T-helper 2 cell (primary cell): ENCODE measurements around the gene ZNF263.
A peak's percentile ranks its signal among the peaks of the same experiment; 100 is the strongest.
"Not testable (repeated sequence)": the region's sequence is repeated elsewhere in the genome, so short reads cannot be mapped to it uniquely, and the experiment has no call there.

Experiments
- DNase-seq, 5 experiments: peaks; one replicate each; pipeline versions ENCODE4 v3.0.0 to v3.0.0-alpha.2; 2012 to 2022

The ZNF263 gene

DNA sequence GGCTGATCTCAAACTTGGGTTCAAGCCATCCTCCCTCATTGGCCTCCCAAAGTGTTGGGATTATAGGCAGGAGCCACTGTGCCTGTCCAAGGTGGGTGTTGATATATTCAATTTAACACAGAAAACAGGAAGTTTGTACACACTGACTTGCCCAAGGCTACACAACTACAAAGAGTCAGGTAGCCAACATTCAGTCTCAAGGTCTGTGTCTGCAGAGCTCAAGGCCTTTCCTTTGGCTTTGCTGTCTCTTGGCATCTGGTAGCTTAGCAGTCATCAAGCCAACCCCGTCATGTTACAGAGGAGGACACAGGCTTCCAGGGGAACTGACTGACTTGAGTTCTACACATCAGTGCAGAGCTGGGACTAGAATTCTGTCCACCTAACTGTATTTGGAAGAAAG, 15.0 kb upstream of the ZNF263 start:
- DNase-seq: no peak

DNA sequence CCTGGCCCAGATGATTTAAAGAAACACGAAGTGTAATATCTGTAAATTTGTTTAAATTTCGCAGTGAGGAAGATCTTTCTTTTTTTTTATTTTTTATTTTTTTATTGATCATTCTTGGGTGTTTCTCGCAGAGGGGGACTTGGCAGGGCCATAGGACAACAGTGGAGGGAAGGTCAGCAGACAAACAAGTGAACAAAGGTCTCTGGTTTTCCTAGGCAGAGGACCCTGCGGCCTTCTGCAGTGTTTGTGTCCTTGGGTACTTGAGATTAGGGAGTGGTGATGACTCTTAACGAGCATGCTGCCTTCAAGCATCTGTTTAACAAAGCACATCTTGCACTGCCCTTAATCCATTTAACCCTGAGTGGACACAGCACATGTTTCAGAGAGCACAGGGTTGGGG, 12.6 kb upstream of the ZNF263 start:
- DNase-seq: not testable (repeated sequence)

DNA sequence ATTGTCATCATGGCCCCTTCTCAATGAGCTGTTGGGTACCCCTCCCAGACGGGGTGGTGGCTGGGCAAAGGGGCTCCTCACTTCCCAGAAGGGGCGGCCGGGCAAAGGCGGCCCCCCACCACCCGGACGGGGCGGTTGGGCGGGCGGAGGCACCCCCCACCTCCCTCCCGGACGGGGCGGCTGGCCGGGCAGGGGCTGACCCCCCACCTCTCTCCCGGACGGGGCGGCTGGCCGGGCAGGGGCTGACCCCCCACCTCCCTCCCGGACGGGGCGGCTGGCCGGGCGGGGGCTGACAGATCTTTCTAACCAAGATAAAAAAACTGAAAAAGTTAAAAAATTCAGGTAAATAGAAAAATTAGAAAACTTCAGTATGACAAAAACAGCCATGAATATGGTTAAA, 12.0 kb upstream of the ZNF263 start:
- DNase-seq: not testable (repeated sequence)

DNA sequence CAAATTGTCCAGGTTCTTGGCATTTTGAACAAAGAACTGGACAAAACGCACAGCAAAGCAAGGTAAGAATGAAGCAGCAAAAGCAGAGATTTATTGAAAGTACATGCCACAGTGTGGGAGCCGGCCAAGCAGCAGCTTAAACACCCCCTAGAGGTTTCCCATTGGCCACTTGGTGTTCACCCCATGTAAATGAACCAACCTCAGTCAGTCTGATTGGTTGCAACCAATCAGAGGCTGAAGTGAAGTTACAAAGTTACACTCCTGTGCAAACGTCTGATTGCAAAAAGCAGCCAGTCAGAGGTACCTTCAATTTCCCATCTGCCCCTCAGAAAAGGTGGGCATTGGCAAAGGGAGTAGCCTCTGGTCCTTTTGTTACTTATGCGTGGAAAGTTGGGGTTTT, 8.8 kb upstream of the ZNF263 start:
- no peak for DNase-seq

DNA sequence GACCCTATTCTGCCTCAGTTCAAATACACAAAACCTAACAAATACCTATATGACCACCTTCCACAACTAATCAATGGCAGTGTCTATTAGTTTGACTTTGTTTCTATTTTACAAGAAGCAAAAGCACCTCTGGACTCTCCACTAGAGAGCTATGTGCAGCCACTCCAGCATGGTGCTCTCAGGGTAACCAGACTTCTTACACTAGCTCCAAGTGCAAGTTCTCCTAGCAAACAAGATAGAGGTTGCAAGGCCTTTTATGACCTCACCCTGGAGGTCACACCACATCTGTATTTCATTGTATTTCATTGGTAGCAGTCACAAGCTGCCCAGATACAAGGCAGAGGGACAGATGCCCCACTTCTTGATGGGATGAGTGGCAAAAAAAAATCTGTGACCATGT, 8.3 kb upstream of the ZNF263 start:
- no peak for DNase-seq

DNA sequence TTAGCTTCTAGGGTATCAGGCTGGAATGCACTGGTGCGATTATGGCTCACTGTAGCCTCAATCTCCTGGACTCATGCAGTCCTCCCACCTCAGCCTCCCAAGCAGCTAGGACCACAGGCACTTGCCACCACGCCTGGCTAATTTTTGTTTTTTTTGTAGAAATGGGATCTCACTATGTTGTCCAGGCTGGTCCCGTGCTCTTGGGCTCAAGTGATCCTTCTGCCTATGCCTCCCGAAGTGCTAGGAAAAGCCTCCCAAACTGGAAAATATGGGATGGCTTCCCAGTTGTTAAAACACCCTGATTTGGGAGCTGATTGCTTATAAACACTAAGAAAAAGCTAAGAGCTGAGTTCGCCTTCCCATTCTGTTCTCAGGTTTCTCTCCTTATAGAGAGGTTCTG, 6.6 kb upstream of the ZNF263 start:
- no peak for DNase-seq

DNA sequence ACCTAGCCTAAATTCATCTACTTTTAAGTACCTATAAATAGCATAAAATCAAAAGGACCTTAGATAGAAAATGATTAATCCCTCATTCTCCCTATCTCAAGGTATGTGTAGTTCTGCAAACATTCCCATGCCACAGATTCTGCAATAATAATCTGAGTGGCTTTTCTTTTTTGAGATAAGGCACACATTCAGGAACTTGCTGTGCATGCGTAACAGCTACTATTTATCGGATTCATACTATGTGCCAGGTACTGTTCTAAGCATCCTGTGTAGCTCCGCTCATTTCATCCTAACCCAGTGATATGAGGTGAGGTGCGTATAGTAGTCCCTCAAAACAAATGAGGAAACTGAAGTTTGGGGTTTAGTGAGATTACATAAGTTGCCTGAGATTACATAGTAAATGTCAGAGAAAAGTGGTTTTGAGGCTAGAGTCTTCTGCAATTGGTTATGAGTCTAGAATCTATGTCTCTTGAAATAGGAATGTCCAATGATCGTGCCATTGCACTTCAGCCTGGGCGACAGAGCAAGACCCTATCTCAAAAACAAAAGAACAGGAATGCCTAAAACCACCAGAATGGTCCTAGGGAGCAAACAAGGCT, 2.0 kb upstream of the ZNF263 start:
- DNase-seq: no peak

DNA sequence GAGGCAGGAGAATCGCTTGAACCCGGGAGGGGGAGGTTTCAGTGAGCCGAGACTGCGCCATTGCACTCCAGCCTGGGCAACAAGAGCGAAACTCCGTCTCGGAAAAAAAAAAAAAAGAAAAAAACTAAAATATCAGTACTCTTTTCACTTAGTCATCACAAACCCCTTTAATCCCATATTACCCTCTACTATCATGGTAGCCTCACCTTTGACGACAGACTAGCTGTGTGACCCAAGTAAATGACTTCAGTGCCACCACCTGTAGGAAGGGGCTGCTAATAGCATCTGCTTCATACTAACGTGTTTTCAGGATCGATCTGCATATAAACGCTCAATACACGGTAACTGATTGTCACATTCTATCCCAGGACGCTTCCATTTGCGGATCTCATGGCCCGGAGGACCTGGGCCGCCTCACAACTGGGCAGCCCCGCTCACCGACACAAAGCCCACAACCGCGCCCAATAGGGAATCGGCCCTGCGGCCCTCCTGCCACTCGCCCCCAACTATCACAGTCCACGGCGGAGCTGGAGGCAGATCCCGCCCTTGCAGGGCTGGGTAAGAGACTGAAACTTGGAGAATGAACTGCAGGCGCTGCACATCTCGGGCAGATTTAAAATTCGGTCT, 1.1 kb upstream of the ZNF263 start:
- DNase-seq: no peak

DNA sequence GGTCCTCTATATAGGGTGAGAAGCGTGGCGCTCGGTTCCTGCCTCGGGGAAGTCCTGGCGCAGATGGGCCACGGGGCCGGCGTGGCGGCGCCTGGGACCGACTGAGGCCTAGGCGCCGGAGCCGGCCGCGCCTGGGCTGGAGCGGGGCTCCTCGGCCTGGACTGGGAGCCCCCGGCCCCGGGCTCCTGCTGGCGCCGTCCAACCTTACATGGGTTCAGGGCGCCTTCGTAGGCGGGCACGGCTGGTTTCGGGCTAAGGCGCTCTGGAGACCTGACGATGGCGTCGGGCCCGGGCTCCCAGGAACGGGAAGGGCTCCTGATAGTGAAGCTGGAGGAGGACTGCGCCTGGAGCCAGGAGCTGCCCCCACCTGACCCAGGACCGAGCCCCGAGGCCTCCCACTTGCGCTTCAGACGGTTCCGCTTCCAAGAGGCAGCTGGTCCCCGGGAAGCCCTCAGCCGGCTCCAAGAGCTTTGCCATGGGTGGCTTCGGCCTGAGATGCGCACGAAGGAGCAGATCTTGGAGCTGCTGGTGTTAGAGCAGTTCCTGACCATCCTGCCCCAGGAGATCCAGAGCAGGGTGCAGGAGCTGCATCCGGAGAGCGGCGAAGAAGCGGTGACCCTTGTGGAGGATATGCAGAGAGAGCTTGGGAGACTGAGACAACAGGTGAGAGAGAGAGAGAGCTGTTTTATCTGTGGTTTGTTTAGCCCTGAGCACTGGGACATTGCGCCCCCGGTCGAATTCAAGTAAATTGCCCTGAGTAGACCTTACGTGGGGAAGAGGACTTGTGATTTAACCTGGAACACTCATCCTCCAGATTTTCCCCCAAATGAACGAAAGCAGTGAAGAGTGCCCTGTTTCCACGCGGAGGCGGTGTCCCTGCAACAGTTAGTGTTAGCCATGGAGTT, 504 bp downstream of the ZNF263 start:
- no peak for DNase-seq

DNA sequence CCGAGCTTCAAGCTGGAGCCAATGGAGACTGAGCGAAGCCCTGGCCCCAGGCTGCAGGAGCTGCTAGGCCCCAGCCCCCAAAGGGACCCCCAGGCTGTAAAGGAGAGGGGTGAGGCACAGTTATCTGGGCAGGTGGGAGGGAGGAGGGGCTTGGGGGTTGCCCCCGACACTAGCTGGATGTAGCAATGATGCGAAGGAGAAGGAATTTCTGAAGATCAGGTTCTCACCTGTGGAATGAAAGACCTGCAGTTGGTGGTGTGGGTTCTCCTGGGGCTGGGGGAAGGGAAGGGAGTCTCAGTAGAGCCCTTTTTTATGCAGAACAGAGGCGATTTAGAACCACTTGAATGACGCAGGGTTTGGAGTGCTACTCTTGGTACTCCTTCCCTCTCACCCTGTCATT, 1.8 kb downstream of the ZNF263 start:
- no peak for DNase-seq

DNA sequence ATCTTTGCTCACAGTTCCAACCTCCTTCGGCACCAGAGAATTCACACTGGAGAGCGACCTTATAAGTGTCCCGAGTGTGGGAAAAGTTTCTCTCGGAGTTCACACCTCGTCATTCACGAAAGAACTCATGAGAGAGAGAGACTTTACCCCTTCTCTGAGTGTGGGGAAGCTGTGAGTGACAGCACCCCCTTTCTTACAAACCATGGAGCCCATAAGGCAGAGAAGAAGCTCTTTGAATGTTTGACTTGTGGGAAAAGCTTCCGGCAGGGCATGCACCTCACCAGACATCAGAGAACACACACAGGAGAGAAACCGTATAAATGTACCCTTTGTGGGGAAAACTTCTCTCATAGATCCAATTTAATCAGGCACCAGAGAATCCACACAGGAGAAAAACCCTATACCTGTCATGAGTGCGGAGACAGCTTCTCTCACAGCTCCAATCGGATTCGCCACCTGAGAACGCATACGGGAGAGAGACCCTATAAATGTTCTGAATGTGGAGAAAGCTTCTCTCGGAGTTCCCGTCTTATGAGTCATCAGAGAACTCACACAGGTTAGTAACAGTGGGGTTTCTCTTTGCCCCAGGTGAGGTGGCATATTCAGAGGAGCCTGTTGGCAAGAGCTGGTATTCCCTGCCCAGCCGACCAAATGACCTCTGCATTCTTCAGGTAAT, 6.8 kb downstream of the ZNF263 start:
- no peak for DNase-seq

DNA sequence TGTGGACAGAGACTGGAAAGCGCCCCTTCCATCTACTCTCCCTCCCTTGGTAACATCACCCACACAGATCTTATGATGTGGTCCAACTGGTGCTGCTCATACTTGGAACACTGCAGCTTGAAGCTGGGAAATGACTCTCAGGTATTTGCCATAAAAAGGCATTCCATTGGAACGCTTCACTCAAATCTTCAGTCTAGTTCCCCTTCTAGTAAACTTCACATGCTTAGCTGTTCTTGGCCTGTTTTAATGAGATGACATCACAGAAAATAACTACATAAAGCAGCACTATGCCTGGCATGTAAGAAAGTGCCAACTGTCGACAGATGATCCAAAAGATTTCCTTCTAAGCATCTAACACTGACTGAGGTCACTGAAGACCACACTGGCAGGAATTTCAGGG, 9.3 kb downstream of the ZNF263 start:
- DNase-seq: no peak

DNA sequence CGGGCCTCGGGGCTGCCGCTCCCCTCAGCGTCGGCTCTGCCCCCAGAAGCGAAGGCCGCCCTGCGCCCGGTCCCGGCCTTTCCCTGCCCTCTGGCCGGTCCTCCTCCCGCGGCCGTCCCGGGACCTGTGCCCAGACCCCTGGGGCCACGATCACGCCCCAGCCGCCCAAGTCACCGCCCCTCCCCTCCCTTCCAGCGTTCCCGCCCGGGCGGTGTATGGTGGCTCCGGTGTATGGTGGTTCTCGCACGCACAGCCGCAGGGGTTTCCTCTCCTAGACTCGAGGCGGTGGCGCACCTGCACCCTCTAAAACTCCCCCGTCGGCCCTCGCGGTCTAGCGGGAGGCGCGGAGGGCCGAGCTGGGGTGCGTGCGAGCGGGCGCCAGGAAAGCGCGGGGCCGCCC, 11.9 kb downstream of the ZNF263 start:
- no peak for DNase-seq

DNA sequence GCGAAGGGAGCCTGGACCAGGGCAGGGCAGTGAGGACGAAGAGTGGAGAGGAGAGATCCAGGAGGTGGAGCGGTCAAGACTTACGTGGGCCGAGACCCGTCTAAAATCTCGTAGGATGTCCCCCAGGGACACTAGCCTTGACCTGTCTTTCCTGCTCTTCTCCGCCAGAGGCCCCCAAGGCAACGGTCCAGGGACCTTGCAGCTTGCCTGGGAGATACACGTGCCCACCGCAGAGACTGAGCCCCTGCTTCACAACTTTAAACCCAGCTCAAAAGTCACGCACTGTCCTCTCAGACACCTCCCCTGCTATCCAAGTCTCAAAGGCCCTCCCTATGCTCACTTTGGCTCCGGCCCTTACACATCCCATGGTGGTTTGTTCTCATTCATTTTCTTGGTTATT, 12.5 kb downstream of the ZNF263 start:
- no peak for DNase-seq

DNA sequence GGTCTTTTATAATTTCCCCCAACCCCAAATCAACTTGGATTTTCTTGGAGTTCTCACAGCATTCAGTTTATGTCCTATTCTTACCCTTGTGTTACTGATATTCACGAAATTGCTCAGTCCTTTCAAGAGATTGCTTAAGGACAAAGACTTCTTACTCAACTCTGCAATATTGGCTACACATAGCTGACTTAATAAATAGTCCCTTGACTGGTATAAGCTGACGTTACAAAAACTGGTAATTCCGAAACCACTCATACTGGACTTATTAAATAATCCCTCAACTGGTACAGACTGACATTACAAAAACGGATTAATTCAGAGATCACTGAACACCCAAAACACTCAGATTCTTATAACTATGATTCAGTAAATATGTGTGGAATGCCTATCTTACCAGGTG, 21.1 kb downstream of the ZNF263 start:
- no peak for DNase-seq

DNA sequence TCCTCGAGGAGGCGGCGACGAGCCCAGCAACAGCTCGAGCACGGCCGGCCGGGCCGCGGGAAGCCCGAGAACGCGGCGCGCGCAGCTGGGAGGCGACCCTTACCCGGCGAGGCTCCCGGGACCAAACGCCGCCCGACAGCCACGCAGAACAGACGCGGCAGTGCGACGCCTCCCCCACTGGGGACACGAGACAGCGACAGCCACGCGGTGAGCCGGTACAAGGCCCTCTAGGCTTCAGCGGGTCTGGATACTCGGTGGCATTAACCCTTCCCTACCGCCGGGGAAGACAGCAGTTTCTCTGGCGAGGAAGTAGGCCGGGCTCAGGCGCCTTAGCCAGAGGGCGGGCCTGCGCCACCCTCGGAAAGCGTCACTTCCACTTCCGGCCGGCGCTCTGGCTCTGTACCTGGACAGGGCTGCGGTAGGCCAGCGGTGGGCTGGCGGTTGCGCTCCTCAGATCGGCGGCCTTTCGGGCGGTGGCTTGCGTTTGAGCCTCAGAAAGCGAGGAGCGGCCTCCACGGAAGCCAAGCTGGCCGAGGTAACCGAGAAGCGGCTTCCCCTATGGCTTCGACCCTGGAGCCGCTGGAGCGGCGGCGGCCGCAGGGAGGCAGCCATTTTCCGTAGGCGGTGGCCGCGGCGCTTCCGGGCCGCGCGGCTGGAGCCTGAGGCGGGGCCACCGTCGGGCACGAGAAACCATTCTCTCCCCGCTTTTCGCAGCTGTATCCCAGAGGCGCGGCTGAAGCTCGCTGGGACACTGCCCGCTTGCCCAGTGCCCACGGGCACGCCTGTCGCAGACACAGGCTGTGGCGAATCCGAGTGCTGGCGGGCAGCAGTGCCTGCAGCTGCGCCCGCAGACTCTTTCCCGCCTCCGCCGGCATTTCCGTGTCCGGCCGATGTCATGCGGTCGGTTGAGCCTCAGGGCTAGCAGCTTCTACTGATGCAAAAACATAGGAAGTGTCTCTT, 22.1 kb downstream of the ZNF263 start, which contains the start of the genes TIGD7 and ZNF75A:
TSS of gene TIGD7 (minus strand) at position 322 of the 960 bp plus-strand sequence. CDS start 4,816 bp downstream, outside the sequence.
TSS of gene ZNF75A (plus strand) at position 389 of the 960 bp plus-strand sequence. CDS start 2,932 bp downstream, outside the sequence.
- DNase-seq: peak; percentile 49 to 96 (median 69)

DNA sequence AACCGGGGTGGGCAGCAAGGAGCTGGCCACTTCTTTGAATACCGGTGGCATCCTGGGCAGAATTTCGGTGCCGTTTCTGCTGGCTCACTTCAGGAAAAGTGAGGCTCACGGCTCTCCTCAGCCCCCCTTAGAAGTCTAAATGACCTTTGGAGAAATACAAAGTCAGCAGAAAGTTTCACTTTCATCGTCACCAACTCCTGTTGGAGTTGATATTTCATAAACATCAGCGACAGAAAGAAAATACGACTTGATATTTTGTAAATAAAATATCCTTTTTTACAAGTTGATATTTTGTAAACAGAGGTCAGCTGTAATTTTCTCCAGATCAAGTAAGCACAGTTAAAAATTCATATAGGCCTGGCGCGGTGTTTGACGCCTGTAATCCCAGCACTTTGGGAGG, 22.8 kb downstream of the ZNF263 start:
- DNase-seq: no peak

DNA sequence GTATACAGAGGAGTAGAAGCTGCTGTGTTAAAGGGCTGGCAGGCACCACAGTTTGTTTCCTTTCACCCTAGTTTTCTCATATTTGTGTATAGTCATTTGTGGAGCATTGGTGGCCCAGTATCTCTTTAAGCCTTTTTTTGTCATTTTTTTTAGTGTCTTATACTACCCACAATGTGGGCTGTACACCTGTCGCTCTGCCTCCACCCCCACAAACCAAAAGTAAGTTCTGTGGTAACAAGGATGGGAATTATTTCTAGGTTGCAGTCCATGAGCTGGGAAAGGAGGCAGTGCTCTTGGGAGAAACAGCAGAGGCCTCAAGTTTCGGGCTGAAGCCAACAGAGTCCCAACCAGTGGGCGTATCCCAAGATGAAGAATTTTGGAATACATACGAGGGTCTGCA, 28.2 kb downstream of the ZNF263 start:
- DNase-seq: no peak

DNA sequence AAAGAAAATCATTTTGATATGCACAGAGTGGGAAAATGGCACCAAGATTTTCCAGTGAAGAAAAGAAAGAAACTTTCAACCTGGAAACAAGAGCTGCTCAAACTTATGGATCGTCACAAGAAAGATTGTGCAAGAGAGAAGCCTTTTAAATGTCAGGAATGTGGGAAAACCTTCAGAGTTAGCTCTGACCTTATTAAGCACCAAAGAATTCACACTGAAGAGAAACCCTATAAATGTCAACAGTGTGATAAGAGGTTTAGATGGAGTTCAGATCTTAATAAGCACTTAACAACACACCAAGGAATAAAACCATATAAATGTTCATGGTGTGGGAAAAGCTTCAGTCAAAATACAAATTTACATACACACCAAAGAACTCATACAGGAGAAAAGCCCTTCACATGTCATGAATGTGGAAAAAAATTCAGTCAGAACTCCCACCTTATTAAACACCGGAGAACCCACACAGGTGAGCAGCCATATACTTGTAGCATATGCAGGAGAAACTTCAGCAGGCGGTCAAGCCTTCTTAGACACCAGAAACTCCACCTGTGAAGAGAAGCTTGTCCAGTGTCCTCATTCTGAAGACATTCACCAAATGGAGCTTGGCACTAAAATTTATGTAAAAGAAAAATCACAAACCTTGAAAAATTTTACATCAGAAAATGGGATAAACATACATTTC, 34.2 kb downstream of the ZNF263 start:
- peak in 1 of 5 experiments; percentile 19 for DNase-seq

DNA sequence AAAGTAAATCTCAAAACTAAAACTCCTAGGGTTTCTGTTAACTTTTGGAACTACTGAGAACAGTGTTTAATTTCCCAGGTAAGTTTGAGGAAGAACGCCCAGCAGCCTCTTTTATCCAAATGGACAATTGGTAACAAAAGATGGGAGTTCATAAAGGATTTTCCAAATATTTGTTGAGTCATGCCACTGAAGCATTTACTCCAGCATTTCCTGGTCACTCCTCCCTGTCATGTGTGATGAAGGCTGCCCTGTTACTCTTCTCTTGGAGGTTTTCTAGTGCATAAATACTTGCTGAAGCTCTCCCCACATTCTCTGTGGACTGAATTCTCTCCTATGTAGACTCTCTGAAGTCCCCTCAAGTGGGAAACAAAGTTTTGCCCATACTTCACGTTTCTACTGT, 38.5 kb downstream of the ZNF263 start:
- no peak for DNase-seq

DNA sequence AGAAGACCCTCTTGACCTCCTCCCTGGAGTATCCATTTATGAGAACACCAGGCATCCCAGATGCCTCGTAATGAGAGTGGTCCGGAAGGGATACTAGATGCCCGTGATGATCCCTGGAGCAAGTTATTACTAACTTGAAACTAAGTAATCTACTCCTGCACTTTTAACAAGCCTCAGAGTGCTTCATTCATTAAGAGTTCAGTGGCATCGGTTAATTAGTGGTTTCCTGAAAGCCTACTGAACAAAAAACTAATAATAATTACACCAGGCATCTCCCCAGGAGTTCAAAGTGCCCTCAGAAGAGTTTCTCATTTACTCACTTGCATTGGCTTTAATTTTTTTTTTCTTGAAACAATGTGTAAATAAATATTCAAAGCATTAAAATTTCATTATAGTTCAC, 44.2 kb downstream of the ZNF263 start:
- DNase-seq: no peak
